Mammary epithelial cell (primary cell): ENCODE data around the gene SLC25A44.

ENCODE experiments used
- CTCF ChIP-seq, 2 donors: IDR thresholded peaks in 1 of 2; conservative IDR thresholded peaks in 1 of 2; 2 replicates each; pipeline ENCODE4 v1.5.1; 2011 to 2012; ENCODE audit warnings: inconsistent platforms in 2 of 2, low read length in 2 of 2, mild to moderate bottlenecking in 2 of 2, control low read depth in 1 of 2, low read depth in 1 of 2; ENCODE audit not compliant: insufficient read depth in 1 of 2; ENCODE audit errors: extremely low read depth in 1 of 2
- EZH2 ChIP-seq: IDR thresholded peaks from 2 replicates; pipeline ENCODE4 v1.6.1; 2012; ENCODE audit warnings: low read length, inconsistent platforms, borderline replicate concordance

- TF ChIP-seq CTCF (conservative IDR thresholded peaks at IDR 0.05 in 1 of 2, IDR thresholded peaks at IDR 0.05 in 1 of 2; ENCODE audit: extremely low read depth in 1 of 2, insufficient read depth in 1 of 2, low read depth in 1 of 2, low read length in 2 of 2) (no peak), EZH2 (no peak)
Measured at GRCh38 chr1:156253634-156254033, 59.7 kb downstream of the SLC25A44 start.
